Thyroid gland (tissue), 4 donors: ENCODE data around the gene MEX3D. TPM values are rescaled to one million over a fixed set of nuclear protein-coding genes. Genes with fewer than 3 reads are reported as not detected.

Experiments used
- DNase-seq, 2 donors: peaks; one replicate each; pipeline ENCODE4 v3.0.0-alpha.2; 2019
- H3K27ac ChIP-seq, 3 donors: fragments of 200-600 bp; sonication (generic); 1 replicate in 2 of 3; 2 replicates in 1 of 3; pipeline ENCODE4 v1.5.1; 2016 to 2019; ENCODE audit warnings: mild to moderate bottlenecking in 1 of 3, moderate library complexity in 1 of 3
- H3K27me3 ChIP-seq: fragments of 200-600 bp; sonication (generic); one replicate; pipeline ENCODE4 v1.5.1; 2019
- H3K36me3 ChIP-seq, 2 donors: fragments of 200-600 bp; sonication (generic); one replicate each; pipeline ENCODE4 v1.5.1; 2016 to 2019
- H3K4me1 ChIP-seq, 2 donors: fragments of 200-600 bp; sonication (generic); one replicate each; pipeline ENCODE4 v1.5.1; 2017 to 2019
- H3K4me3 ChIP-seq, 3 donors: fragments of 200-600 bp; sonication (generic); replicated peaks in 1 of 3; 1 replicate in 2 of 3; 2 replicates in 1 of 3; pipeline ENCODE4 v1.5.1; 2016; ENCODE audit warnings: mild to moderate bottlenecking in 1 of 3
- H3K9me3 ChIP-seq: fragments of 200-600 bp; sonication (generic); one replicate; pipeline ENCODE4 v1.5.1; 2017
- CTCF ChIP-seq, 6 experiments: fragments of 200-600 bp in 3 of 6; fragments of 450-650 bp in 3 of 6; sonication (generic) in 3 of 6; IDR thresholded peaks; one replicate each; pipeline ENCODE4 v1.5.1; 2016 to 2019; ENCODE audit warnings: antibody characterized with exemption in 6 of 6, mild to moderate bottlenecking in 2 of 6, inconsistent platforms in 1 of 6, moderate library complexity in 1 of 6
- POLR2A ChIP-seq, 2 donors: fragments of 450-650 bp; IDR thresholded peaks; one replicate each; pipeline ENCODE4 v1.6.1; 2017; ENCODE audit warnings: antibody characterized with exemption in 2 of 2, mild to moderate bottlenecking in 2 of 2, moderate library complexity in 1 of 2
- WGBS, 2 donors: methylation state at CpG; one replicate each; pipeline ENCODE4 v1.1.5; 2017; 5-methylcytosine and 5-hydroxymethylcytosine counted together
- intact Hi-C: fragments of 100-400 bp; cut with DNase I; formaldehyde crosslinking; loops from one replicate; pipeline ENCODE4 v1.15.1; 2023
- small RNA-seq: library from RNA; depleted of rRNA; stranded (forward); fragments of <200 nt; gene quantifications from one replicate; pipeline ENCODE3, GENCODE V24; 2016
- total RNA-seq, 4 donors: library from RNA; depleted of rRNA; stranded (reverse); fragments of >200 nt; gene quantifications; one replicate each; pipeline ENCODE4 v1.2.3, GENCODE V29; 2016

Gene MEX3D
- total RNA-seq, 4 donors from 2014 or later = 18.4 to 31.8 (median 26.4) TPM

DNA sequence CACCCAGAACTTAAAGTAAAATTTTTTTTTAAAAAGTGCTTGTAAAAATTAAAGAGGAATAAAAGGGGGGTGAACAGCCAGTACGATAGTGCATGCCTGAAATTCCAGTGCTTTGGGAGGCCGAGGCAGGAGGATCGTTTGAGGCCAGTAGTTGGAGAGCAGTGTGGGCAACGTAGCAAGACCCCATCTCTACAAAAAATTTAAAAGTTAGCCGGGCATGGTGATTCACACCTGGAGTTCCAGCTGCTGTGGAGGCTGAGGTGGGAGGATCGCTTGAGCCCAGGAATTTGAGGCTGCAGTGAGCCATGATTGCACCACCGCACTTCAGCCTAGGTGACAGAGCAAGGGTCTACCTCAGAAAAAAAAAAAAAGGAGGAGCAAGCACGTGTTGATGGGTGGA, 63.1 kb downstream of the MEX3D start:
- no peak for TF ChIP-seq POLR2A (IDR thresholded peaks at IDR 0.05)
- no peak for TF ChIP-seq CTCF (IDR thresholded peaks at IDR 0.05)
- no peaks in the 10 kb centered on the region for H3K36me3 ChIP-seq
- H3K27me3 ChIP-seq = peaks cover 11% of the 10 kb centered on the region
- no peak overlapping the region for H3K27ac ChIP-seq
- no peak overlapping the region for H3K4me3 ChIP-seq
- H3K9me3 ChIP-seq = no peaks in the 10 kb centered on the region
- no peak for DNase-seq
- WGBS, 2 donors = 76 to 78% methylated on average over 8 of the region's 8 CpGs
- intact Hi-C loops = no loop called here
- peaks cover 7 to 19% of the 10 kb centered on the region in 2 donors for H3K4me1 ChIP-seq

Small RNAs within 50 kb of the gene (small RNA-seq; reads per million reads assigned to genes)
- not detected for gene AC005943.2
- not detected for gene RN7SL477P
- gene RNU6-1223P = not detected

Other genes with a start within 250 kb of the MEX3D start
- 100 to 1,000 TPM in 2 of 4 donors, 10 to 100 TPM in 2; 75.2 to 185 (median 108) TPM for gene NDUFS7, start 184.4 kb downstream of the MEX3D start, total RNA-seq
- gene GAMT, start 166.8 kb downstream of the MEX3D start, total RNA-seq = 10 to 100 TPM; 22.2 to 39.5 (median 29.1) TPM
- 10 to 100 TPM; 34.4 to 77.3 (median 67.7) TPM for gene DAZAP1, start 160.7 kb downstream of the MEX3D start, total RNA-seq
- gene RPS15, start 129.9 kb downstream of the MEX3D start, total RNA-seq = 1,000 to 10,000 TPM; 1,760 to 2,977 (median 2,488) TPM
- under 1 TPM in 3 of 4 donors, not detected in 1; under 0.01 to 0.20 (median 0.08) TPM for gene APC2, start 118.2 kb downstream of the MEX3D start, total RNA-seq
- 10 to 100 TPM; 47.0 to 64.9 (median 56.5) TPM for gene C19orf25, start 89.1 kb downstream of the MEX3D start, total RNA-seq
- gene PCSK4, start 78.0 kb downstream of the MEX3D start, total RNA-seq = 10 to 100 TPM in 1 of 4 donors, 1 to 10 TPM in 3; 2.8 to 10.4 (median 6.3) TPM
- gene REEP6, start 77.1 kb downstream of the MEX3D start, total RNA-seq = 1 to 10 TPM; 4.2 to 8.5 (median 5.9) TPM
- 1 to 10 TPM in 2 of 4 donors, under 1 TPM in 2; 0.27 to 5.1 (median 2.5) TPM for gene ADAMTSL5, start 55.3 kb downstream of the MEX3D start, total RNA-seq
- gene PLK5, start 44.2 kb downstream of the MEX3D start, total RNA-seq = not detected
- 100 to 1,000 TPM in 3 of 4 donors, 10 to 100 TPM in 1; 58.2 to 149 (median 115) TPM for gene MBD3, start 24.5 kb upstream of the MEX3D start, total RNA-seq
- 100 to 1,000 TPM in 1 of 4 donors, 10 to 100 TPM in 3; 52.0 to 154 (median 61.9) TPM for gene UQCR11, start 37.1 kb upstream of the MEX3D start, total RNA-seq
- 10 to 100 TPM; 28.6 to 70.6 (median 43.8) TPM for gene TCF3, start 84.3 kb upstream of the MEX3D start, total RNA-seq
- not detected for gene ONECUT3, start 185.2 kb upstream of the MEX3D start, total RNA-seq
- gene ATP8B3, start 244.0 kb upstream of the MEX3D start, total RNA-seq = 1 to 10 TPM in 3 of 4 donors, not detected in 1; 1.3 to 2.0 (median 1.6) TPM